Heart left ventricle (tissue), 16 donors: Measurements from ENCODE around the gene LRRC1. TPM values are rescaled to one million over a fixed set of nuclear protein-coding genes. Genes with fewer than 3 reads are reported as not detected.

Source experiments
- ATAC-seq, 4 donors: fragments of 200-7000 bp; cut with Tn5 transposase; one replicate each; pipeline ENCODE4 v1.9.1; 2020 to 2022; ENCODE audit warnings: moderate library complexity in 4 of 4, mild to moderate bottlenecking in 3 of 4, moderate number of reproducible peaks in 1 of 4
- DNase-seq, 5 donors: peaks; one replicate each; pipeline ENCODE4 v3.0.0-alpha.2; 2020
- H3K27ac ChIP-seq, 12 donors: fragments of 200-600 bp; sonication (generic) in 4 of 12; one replicate each; pipeline versions ENCODE4 v1.5.0 to v1.8.0; 2016 to 2022; ENCODE audit warnings: mild to moderate bottlenecking in 2 of 12
- H3K27me3 ChIP-seq, 9 donors: fragments of 200-600 bp; sonication (generic) in 2 of 9; one replicate each; pipeline versions ENCODE4 v1.5.1 to v1.8.0; 2016 to 2022; ENCODE audit warnings: mild to moderate bottlenecking in 3 of 9
- H3K36me3 ChIP-seq, 9 donors: fragments of 200-600 bp; sonication (generic) in 2 of 9; one replicate each; pipeline versions ENCODE4 v1.5.0 to v1.8.0; 2018 to 2022; ENCODE audit warnings: mild to moderate bottlenecking in 2 of 9
- H3K4me1 ChIP-seq, 12 donors: fragments of 200-600 bp; sonication (generic) in 4 of 12; one replicate each; pipeline versions ENCODE4 v1.5.0 to v1.8.0; 2016 to 2022; ENCODE audit warnings: mild to moderate bottlenecking in 3 of 12
- H3K4me3 ChIP-seq, 12 donors: fragments of 200-600 bp; sonication (generic) in 4 of 12; one replicate each; pipeline versions ENCODE4 v1.5.0 to v1.8.0; 2017 to 2022; ENCODE audit warnings: mild to moderate bottlenecking in 9 of 12, moderate library complexity in 4 of 12
- H3K9me3 ChIP-seq, 12 donors: fragments of 200-600 bp; sonication (generic) in 4 of 12; one replicate each; pipeline versions ENCODE4 v1.5.0 to v1.8.0; 2016 to 2022; ENCODE audit warnings: mild to moderate bottlenecking in 1 of 12
- CTCF ChIP-seq, 12 donors: fragments of 200-600 bp; sonication (generic) in 4 of 12; IDR thresholded peaks; one replicate each; pipeline versions ENCODE4 v1.5.0 to v1.8.0; 2018 to 2022; ENCODE audit warnings: antibody characterized with exemption in 12 of 12, mild to moderate bottlenecking in 5 of 12
- POLR2A ChIP-seq, 2 donors: fragments of 450-650 bp; IDR thresholded peaks; one replicate each; pipeline ENCODE4 v1.6.1; 2017; ENCODE audit warnings: antibody characterized with exemption in 2 of 2, mild to moderate bottlenecking in 2 of 2, moderate library complexity in 2 of 2
- WGBS, 4 donors: extraction: QIAGEN DNeasy Blood & Tissue Kit in 2 of 4; methylation state at CpG; one replicate each; pipeline versions ENCODE4 v1.1.5 to v1.1.7; 2013 to 2018; 5-methylcytosine and 5-hydroxymethylcytosine counted together
- intact Hi-C, 10 donors: fragments of 100-400 bp; cut with DNase I; formaldehyde crosslinking; loops; one replicate each; pipeline versions ENCODE4 v1.11.1 to v1.14.2; 2022
- polyA plus RNA-seq, 2 donors: library from polyadenylated mRNA; stranded (reverse); fragments of 200-250 nt; gene quantifications; one replicate each; pipeline ENCODE4 v1.2.3, GENCODE V29; 2013
- total RNA-seq, 9 donors: library from RNA; depleted of rRNA in 2 of 9; stranded (reverse); fragments of >200 nt in 2 of 9; fragmentation: NEBNext Ultra II Directional in 3 of 9; extraction: Animal tissue kit (Norgen Biotek cat#: 25700) in 3 of 9; gene quantifications; one replicate each; pipeline versions ENCODE4 v1.1.0 to v1.2.4, GENCODE V29; 2016 to 2023
- donor health status: ischemic (EF 13 %, LVEDD 7.1; RV severe dilation, severe dysfunction).
- donor health status: healthy with polysubstance abuse.
- donor health status: DM: no; HTN: yes; CAD: no.
- donor health status: DM: no; HTN: no; CAD: no.
- donor health status: ischemic (EF 25% LVEDD 6.9; RV normal size, moderate dysfunction).
- donor health status: ischemic (EF 25% LVEDD 5.7; RV mildly dilated, moderate dysfunction).
- donor health status: healthy.
- donor health status: DM: yes; HTN: yes; CAD: no.
- donor health status: ischemic (EF 35%, LVEDD 5.7; RV mildly dilated, moderate dysfunction).
- donor health status: nonischemic (EF 11% LVEDD 7.7; RV severe dilation, severe dysfunction).
- donor health status: DM: yes; HTN: yes; CAD: no.
- donor health status: PGD.
- donor health status: ischemic (EF 29% LVEDD 5.4; RV normal size, mild dysfunction).
- donor health status: nonischemic (EF 23%, LVEDD 6.1; RV moderate dilation, normal function).

LRRC1 gene
- total and polyA plus RNA-seq, 11 donors: 1.2 to 11.2 (median 3.3) TPM

GRCh38 chr6:53752440-53752839 lies 42.4 kb upstream of the LRRC1 start:
- no peak overlapping the region for H3K4me3 ChIP-seq
- no peaks in the 10 kb centered on the region for H3K36me3 ChIP-seq
- no peak for TF ChIP-seq CTCF (IDR thresholded peaks at IDR 0.05)
- TF ChIP-seq POLR2A (IDR thresholded peaks at IDR 0.05): no peak
- ATAC-seq (no peak), DNase-seq (no peak)
- no peak overlapping the region for H3K27ac ChIP-seq
- no peaks in the 10 kb centered on the region for H3K9me3 ChIP-seq
- 91 to 99% (median 97%) methylated on average over 3 of the region's 3 CpGs for WGBS, 4 donors
- H3K27me3 ChIP-seq: no peaks in the 10 kb centered on the region
- no peaks in the 10 kb centered on the region for H3K4me1 ChIP-seq
- intact Hi-C loops: no loop called here

- no peaks in the 10 kb centered on the region for H3K27me3 ChIP-seq
- H3K27ac ChIP-seq: no peak overlapping the region
- no peak for ATAC-seq
- no peak overlapping the region for H3K4me3 ChIP-seq
- no peaks in the 10 kb centered on the region for H3K9me3 ChIP-seq
- DNase-seq: no peak
- TF ChIP-seq CTCF (IDR thresholded peaks at IDR 0.05) (no peak), POLR2A (IDR thresholded peaks at IDR 0.05) (no peak)
- H3K4me1 ChIP-seq: no peaks in the 10 kb centered on the region
- H3K36me3 ChIP-seq: no peaks in the 10 kb centered on the region
- intact Hi-C loops: no loop called here
- WGBS, 4 donors: 84 to 92% (median 88%) methylated on average over 4 of the region's 4 CpGs
Observed at GRCh38 chr6:53752856-53753255, 41.9 kb upstream of the LRRC1 start.

- no peak overlapping the region for H3K4me3 ChIP-seq
- WGBS, 4 donors: 73 to 86% (median 81%) methylated on average over 4 of the region's 4 CpGs
- no peak for ATAC-seq
- no peaks in the 10 kb centered on the region for H3K36me3 ChIP-seq
- DNase-seq: no peak
- intact Hi-C loops: no loop called here
- H3K4me1 ChIP-seq: no peaks in the 10 kb centered on the region
- H3K9me3 ChIP-seq: no peaks in the 10 kb centered on the region
- H3K27me3 ChIP-seq: no peaks in the 10 kb centered on the region
- no peak overlapping the region for H3K27ac ChIP-seq
- TF ChIP-seq POLR2A (IDR thresholded peaks at IDR 0.05) (no peak), CTCF (IDR thresholded peaks at IDR 0.05) (no peak)
Observed at GRCh38 chr6:53754330-53754729, 40.5 kb upstream of the LRRC1 start.

GRCh38 chr6:53756396-53756795 lies 38.4 kb upstream of the LRRC1 start:
- Histone ChIP-seq H3K4me3 (no peak overlapping the region), H3K36me3 (no peaks in the 10 kb centered on the region), H3K27me3 (no peaks in the 10 kb centered on the region), H3K27ac (no peak overlapping the region), H3K4me1 (no peaks in the 10 kb centered on the region), H3K9me3 (no peaks in the 10 kb centered on the region)
- intact Hi-C loops: no loop called here
- TF ChIP-seq CTCF (IDR thresholded peaks at IDR 0.05): no peak
- no peak for TF ChIP-seq POLR2A (IDR thresholded peaks at IDR 0.05)
- DNase-seq (no peak), ATAC-seq (no peak)
- 90 to 95% (median 94%) methylated on average over 3 of the region's 3 CpGs for WGBS, 4 donors
